Esophagus muscularis mucosa (tissue), 4 donors: Measurements from ENCODE around the gene MREG. TPM values are rescaled to one million over a fixed set of nuclear protein-coding genes. Genes with fewer than 3 reads are reported as not detected.

Source experiments
- DNase-seq: peaks from one replicate; pipeline ENCODE4 v3.0.0-alpha.2; 2017; ENCODE audit errors: extremely low spot score
- H3K27ac ChIP-seq, 4 donors: fragments of 200-600 bp; sonication (generic); replicated peaks in 1 of 4; 1 replicate in 3 of 4; 2 replicates in 1 of 4; pipeline ENCODE4 v1.5.1; 2016 to 2019; ENCODE audit warnings: mild to moderate bottlenecking in 1 of 4
- H3K27me3 ChIP-seq, 4 donors: fragments of 200-600 bp; sonication (generic); one replicate each; pipeline versions ENCODE4 v1.5.1 to v1.6.0; 2016 to 2019
- H3K36me3 ChIP-seq, 4 donors: fragments of 200-600 bp; sonication (generic); one replicate each; pipeline ENCODE4 v1.5.1; 2016 to 2019
- H3K4me1 ChIP-seq, 4 donors: fragments of 200-600 bp; sonication (generic); one replicate each; pipeline ENCODE4 v1.5.1; 2016 to 2019
- H3K4me3 ChIP-seq, 4 donors: fragments of 200-600 bp; sonication (generic); 1 replicate in 2 of 4; 2 replicates in 2 of 4; pipeline ENCODE4 v1.5.1; 2016 to 2019; ENCODE audit warnings: mild to moderate bottlenecking in 4 of 4, moderate library complexity in 1 of 4
- H3K9me3 ChIP-seq, 4 donors: fragments of 200-600 bp; sonication (generic); 1 replicate in 3 of 4; 2 replicates in 1 of 4; pipeline ENCODE4 v1.5.1; 2016 to 2019
- EP300 ChIP-seq: sonication (generic); formaldehyde crosslinking; IDR thresholded peaks from one replicate; pipeline ENCODE4 v1.6.1; 2017; ENCODE audit warnings: antibody characterized with exemption
- POLR2A ChIP-seq: fragments of 450-650 bp; IDR thresholded peaks from one replicate; pipeline ENCODE4 v1.6.1; 2017; ENCODE audit warnings: antibody characterized with exemption, moderate library complexity, mild to moderate bottlenecking, low read depth
- POLR2AphosphoS5 ChIP-seq, 2 donors: sonication (generic); formaldehyde crosslinking; IDR thresholded peaks; one replicate each; pipeline ENCODE4 v1.6.1; 2017; ENCODE audit warnings: antibody characterized with exemption in 2 of 2
- WGBS: methylation state at CpG from one replicate; pipeline ENCODE4 v1.1.5; 2018; 5-methylcytosine and 5-hydroxymethylcytosine counted together
- intact Hi-C: fragments of 100-400 bp; cut with DNase I; formaldehyde crosslinking; loops from one replicate; pipeline ENCODE4 v1.15.1; 2023
- total RNA-seq, 4 donors: library from RNA; depleted of rRNA; stranded (reverse); fragments of >200 nt; gene quantifications; one replicate each; pipeline versions ENCODE4 v1.1.0 to v1.2.1, GENCODE V29; 2016
- TF ChIP-seq, protein P1 (sequence below), 3 experiments: fragments of 200-600 bp in 2 of 3; fragments of 450-650 bp in 1 of 3; sonication (generic) in 2 of 3; IDR thresholded peaks; one replicate each; pipeline ENCODE4 v1.5.1; 2017 to 2019; ENCODE audit warnings: antibody characterized with exemption in 3 of 3, mild to moderate bottlenecking in 2 of 3, moderate library complexity in 1 of 3

MREG gene
- total RNA-seq, 4 donors from 2014 or later, result 0.40 to 1.2 (median 0.70) TPM

DNA sequence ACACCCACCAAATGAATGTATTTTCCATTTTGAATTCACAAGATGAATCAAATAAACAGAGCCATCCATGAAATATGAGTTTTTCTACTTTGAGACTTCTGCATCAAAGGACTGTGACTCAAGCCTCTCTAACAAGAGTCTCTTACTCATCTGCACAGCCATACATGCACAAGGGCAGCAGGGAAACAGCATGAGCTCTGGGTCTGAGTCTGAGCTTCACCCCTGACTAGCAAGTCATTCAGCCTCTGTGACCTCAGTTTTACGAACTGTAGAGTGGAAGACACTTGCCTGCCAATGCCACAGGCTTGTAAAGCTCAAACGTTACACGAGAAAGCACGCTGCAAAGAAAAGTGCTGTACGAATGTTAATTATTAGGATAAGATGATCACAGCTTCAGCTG, 42.9 kb downstream of the MREG start:
- no peak for DNase-seq
- Histone ChIP-seq H3K27ac (no peak overlapping the region), H3K4me3 (no peak overlapping the region), H3K9me3 (no peaks in the 10 kb centered on the region), H3K4me1 (peaks cover 0 to 4% (median 0%) of the 10 kb centered on the region in 4 donors), H3K36me3 (no peaks in the 10 kb centered on the region), H3K27me3 (no peaks in the 10 kb centered on the region)
- 97% methylated on average over 5 of the region's 5 CpGs for WGBS
- no peak for TF ChIP-seq POLR2AphosphoS5 (IDR thresholded peaks at IDR 0.05)
- TF ChIP-seq, protein P1, sequence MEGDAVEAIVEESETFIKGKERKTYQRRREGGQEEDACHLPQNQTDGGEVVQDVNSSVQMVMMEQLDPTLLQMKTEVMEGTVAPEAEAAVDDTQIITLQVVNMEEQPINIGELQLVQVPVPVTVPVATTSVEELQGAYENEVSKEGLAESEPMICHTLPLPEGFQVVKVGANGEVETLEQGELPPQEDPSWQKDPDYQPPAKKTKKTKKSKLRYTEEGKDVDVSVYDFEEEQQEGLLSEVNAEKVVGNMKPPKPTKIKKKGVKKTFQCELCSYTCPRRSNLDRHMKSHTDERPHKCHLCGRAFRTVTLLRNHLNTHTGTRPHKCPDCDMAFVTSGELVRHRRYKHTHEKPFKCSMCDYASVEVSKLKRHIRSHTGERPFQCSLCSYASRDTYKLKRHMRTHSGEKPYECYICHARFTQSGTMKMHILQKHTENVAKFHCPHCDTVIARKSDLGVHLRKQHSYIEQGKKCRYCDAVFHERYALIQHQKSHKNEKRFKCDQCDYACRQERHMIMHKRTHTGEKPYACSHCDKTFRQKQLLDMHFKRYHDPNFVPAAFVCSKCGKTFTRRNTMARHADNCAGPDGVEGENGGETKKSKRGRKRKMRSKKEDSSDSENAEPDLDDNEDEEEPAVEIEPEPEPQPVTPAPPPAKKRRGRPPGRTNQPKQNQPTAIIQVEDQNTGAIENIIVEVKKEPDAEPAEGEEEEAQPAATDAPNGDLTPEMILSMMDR (IDR thresholded peaks at IDR 0.05), result no peak
- TF ChIP-seq POLR2A, result no peak
- no peak for TF ChIP-seq EP300
- intact Hi-C loops, result no loop called here

DNA sequence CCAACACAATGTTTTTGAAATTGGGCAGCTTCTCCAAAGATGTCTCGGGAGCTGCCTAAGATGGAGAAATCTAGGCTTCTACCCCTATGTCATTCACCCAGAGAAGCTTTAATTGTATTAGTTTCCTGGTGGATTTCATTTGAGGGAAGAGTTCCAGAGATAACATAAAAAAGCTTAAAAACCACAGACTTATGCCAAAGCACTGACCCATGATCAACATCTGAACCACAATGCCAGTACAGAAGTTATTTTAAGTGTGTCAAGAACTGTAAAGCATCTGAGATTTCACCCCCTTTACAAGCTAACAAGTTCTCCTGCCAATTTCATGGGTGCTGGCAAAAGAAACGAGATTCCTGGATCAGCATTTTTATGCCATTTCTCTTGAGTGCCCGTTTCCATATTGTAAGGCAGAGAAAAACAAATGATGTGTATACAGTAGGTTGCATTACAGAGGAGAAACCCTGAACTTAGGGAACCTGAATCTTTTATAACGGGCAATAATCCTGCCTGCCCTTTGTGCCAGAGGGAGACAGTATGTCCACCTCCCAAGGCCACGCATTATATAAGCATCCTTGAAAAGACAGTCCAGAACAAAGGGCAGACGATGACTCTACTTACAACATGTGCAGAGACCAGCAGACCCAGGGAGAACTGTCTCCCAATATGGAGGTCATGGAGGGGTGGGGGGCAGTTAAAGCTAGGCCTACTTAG, 44.1 kb downstream of the MREG start:
- WGBS, result 98% methylated on average over 6 of the region's 6 CpGs
- TF ChIP-seq POLR2A, result no peak
- intact Hi-C loops, result no loop called here
- Histone ChIP-seq H3K36me3 (no peaks in the 10 kb centered on the region), H3K27me3 (no peaks in the 10 kb centered on the region), H3K4me1 (peaks cover 0 to 3% (median 0%) of the 10 kb centered on the region in 4 donors), H3K27ac (no peak overlapping the region), H3K4me3 (no peak overlapping the region), H3K9me3 (no peaks in the 10 kb centered on the region)
- DNase-seq, result no peak

DNA sequence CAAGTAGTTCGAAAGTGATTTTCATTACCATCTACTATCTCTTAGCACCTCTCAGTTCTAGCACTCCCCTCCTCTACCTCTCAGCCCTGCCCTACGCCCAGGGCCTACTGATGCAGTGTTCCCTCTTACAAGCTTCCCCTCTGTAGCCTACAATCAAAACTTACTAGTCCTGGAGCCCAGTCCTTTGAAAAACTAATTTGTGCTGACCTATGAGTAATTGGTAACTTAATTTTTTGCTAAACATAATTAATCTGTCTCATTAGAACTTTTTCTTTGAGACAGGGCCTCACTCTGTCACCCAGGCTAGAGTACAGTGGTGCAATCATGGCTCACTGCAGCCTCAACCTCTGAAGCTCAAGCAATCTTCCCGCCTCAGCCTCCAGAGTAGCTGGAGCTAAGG, 44.9 kb downstream of the MREG start:
- TF ChIP-seq EP300 (no peak), POLR2A (no peak), POLR2AphosphoS5 (IDR thresholded peaks at IDR 0.05) (no peak)
- TF ChIP-seq, protein P1 (IDR thresholded peaks at IDR 0.05), result no peak
- intact Hi-C loops, result no loop called here
- H3K4me3 ChIP-seq, result no peak overlapping the region
- no peaks in the 10 kb centered on the region for H3K4me1 ChIP-seq
- no peak overlapping the region for H3K27ac ChIP-seq
- H3K36me3 ChIP-seq, result no peaks in the 10 kb centered on the region
- 75% methylated on average over 3 of the region's 3 CpGs for WGBS
- DNase-seq, result no peak
- no peaks in the 10 kb centered on the region for H3K9me3 ChIP-seq
- H3K27me3 ChIP-seq, result no peaks in the 10 kb centered on the region

DNA sequence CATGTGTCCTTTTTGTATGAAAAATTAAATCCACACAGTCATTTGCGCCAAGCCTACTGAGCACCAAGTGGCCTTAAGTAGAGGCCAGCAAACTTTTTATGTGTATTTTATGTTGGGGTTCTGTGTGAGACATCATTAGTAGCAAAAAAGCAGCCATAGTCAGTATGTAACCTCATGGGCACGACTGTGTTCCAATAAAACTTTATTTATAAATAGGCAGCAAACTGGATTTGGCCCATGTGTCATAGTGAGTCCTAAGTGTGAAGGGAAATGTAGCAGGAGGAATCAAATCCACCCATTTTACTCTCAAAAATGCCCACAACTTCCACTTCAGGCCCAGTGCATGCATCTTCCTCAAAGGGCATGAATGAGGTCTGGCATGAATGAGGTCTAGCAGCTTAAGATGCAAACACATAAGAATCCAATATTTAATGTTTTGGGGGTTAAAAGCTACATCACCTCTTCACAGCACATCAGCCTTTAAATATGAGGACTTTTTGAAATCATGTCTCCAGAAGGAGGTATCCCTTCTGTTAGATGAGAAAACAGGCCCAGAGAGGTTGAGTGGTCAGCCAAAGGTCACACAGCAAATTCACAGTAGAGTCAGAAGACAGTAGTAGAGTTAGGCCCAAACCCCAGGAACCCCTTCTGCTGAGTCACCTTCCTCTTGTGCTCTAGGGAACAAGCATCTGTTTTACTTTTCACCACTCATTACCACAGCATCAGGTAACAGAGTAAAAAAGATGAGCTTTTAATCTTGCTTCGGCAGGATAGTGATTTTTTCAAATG, 45.6 kb downstream of the MREG start:
- TF ChIP-seq POLR2A (no peak), POLR2AphosphoS5 (IDR thresholded peaks at IDR 0.05) (no peak), EP300 (no peak)
- TF ChIP-seq, protein P1 (IDR thresholded peaks at IDR 0.05), result no peak
- Histone ChIP-seq H3K4me1 (no peaks in the 10 kb centered on the region), H3K4me3 (no peak overlapping the region), H3K27me3 (no peaks in the 10 kb centered on the region), H3K9me3 (no peaks in the 10 kb centered on the region), H3K27ac (no peak overlapping the region), H3K36me3 (no peaks in the 10 kb centered on the region)
- intact Hi-C loops, result no loop called here
- 84% methylated on average over 3 of the region's 3 CpGs for WGBS
- DNase-seq, result no peak

DNA sequence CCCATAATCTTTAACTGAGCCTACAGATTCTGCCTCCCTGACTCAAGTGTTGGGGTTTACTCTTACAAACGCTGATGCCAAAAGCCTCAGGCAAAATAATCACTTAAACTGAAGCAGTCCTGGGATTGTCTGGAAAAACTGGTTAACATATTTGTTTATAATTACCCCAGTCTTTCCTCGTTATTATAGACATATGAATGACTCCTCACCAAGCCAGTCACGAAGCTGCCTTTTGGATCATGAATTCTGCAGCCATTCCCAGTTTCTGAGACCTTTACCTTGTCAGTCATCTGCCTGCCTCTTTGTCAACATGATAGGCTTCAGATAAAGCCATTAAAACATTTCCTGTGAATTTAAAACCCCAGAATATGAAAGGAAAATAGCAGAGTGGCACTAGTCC, 46.4 kb downstream of the MREG start:
- no peaks in the 10 kb centered on the region for H3K9me3 ChIP-seq
- H3K36me3 ChIP-seq, result no peaks in the 10 kb centered on the region
- WGBS, result 83% methylated on average over 3 of the region's 3 CpGs
- H3K4me3 ChIP-seq, result no peak overlapping the region
- H3K27me3 ChIP-seq, result no peaks in the 10 kb centered on the region
- intact Hi-C loops, result no loop called here
- no peak overlapping the region for H3K27ac ChIP-seq
- no peak for DNase-seq
- TF ChIP-seq POLR2AphosphoS5 (IDR thresholded peaks at IDR 0.05), result no peak
- TF ChIP-seq EP300, result no peak
- TF ChIP-seq POLR2A, result no peak
- TF ChIP-seq, protein P1 (IDR thresholded peaks at IDR 0.05), result no peak
- H3K4me1 ChIP-seq, result no peaks in the 10 kb centered on the region
